Measurements from ENCODE around the gene CUL7. TPM values are rescaled to one million over a fixed set of nuclear protein-coding genes. Genes with fewer than 3 reads are reported as not detected.

The CUL7 gene
- total and polyA plus RNA-seq, 9 of the 15 experiments (the other 6 are each of a cell fraction or from before 2014, with no cell fraction given) = 0.44 to 20.1 (median 8.6) TPM

DNA sequence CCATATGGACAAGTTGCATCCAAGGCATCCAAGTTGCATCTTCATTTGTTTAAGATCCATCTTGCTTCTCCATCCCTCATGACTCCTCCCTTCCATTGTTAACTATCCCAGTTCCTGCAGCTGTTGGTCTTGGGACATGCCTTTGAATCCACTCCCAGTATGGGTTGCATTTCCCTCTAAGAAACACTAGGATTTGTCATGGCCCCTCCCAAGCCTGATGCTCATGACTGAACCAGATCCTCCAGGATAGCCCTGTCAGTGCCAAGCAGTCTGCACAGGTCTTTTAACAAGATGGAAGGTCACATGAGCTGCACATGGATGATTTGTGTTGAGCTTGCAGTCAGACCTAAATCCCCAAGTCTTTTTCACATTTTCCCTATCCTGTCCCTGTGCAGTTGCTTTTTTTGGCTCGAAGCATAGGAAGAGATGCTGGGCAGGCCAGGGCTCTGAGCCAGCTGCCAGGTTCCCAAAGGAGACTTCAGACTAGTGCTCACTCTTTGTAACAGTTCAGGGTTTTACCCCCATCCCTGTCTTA is 65.1 kb downstream of the CUL7 start (continued):
- TF ChIP-seq, protein P1, sequence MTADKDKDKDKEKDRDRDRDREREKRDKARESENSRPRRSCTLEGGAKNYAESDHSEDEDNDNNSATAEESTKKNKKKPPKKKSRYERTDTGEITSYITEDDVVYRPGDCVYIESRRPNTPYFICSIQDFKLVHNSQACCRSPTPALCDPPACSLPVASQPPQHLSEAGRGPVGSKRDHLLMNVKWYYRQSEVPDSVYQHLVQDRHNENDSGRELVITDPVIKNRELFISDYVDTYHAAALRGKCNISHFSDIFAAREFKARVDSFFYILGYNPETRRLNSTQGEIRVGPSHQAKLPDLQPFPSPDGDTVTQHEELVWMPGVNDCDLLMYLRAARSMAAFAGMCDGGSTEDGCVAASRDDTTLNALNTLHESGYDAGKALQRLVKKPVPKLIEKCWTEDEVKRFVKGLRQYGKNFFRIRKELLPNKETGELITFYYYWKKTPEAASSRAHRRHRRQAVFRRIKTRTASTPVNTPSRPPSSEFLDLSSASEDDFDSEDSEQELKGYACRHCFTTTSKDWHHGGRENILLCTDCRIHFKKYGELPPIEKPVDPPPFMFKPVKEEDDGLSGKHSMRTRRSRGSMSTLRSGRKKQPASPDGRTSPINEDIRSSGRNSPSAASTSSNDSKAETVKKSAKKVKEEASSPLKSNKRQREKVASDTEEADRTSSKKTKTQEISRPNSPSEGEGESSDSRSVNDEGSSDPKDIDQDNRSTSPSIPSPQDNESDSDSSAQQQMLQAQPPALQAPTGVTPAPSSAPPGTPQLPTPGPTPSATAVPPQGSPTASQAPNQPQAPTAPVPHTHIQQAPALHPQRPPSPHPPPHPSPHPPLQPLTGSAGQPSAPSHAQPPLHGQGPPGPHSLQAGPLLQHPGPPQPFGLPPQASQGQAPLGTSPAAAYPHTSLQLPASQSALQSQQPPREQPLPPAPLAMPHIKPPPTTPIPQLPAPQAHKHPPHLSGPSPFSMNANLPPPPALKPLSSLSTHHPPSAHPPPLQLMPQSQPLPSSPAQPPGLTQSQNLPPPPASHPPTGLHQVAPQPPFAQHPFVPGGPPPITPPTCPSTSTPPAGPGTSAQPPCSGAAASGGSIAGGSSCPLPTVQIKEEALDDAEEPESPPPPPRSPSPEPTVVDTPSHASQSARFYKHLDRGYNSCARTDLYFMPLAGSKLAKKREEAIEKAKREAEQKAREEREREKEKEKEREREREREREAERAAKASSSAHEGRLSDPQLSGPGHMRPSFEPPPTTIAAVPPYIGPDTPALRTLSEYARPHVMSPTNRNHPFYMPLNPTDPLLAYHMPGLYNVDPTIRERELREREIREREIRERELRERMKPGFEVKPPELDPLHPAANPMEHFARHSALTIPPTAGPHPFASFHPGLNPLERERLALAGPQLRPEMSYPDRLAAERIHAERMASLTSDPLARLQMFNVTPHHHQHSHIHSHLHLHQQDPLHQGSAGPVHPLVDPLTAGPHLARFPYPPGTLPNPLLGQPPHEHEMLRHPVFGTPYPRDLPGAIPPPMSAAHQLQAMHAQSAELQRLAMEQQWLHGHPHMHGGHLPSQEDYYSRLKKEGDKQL (CRISPR knock-in tag; IDR thresholded peaks at IDR 0.05; ENCODE audit: borderline replicate concordance) = no peak
- TF ChIP-seq TEAD1 (CRISPR knock-in tag; IDR thresholded peaks at IDR 0.05) = no peak
- TF ChIP-seq ZNF431 (CRISPR knock-in tag; IDR thresholded peaks at IDR 0.05) = no peak

Other genes with a start within 250 kb of the CUL7 start
Only the 7 nearest of the 17 such genes appear.
- 45.2 and 50.5 TPM in 2 replicates for gene PPP2R5D, start 69.3 kb downstream of the CUL7 start, total RNA-seq (2014; rRNA removed)
- 35.3 and 36.3 TPM in 2 replicates for gene PPP2R5D, start 69.3 kb downstream of the CUL7 start, total RNA-seq (2014; rRNA removed; fragmentation: Illumina TruSeq; extraction: Trizol)
- gene PPP2R5D, start 69.3 kb downstream of the CUL7 start, total RNA-seq (2015; rRNA removed; fragmentation: Illumina TruSeq; extraction: Trizol) = 37.4 and 37.7 TPM in 2 replicates
- 45.3 and 45.5 TPM in 2 replicates for gene PPP2R5D, start 69.3 kb downstream of the CUL7 start, total RNA-seq (2021)
- gene PPP2R5D, start 69.3 kb downstream of the CUL7 start, polyA plus RNA-seq (2011; rRNA removed) = 55.5 and 63.3 TPM in 2 replicates
- gene PPP2R5D, start 69.3 kb downstream of the CUL7 start, polyA plus RNA-seq (2014; fragmentation: Illumina TruSeq; extraction: Trizol) = 68.8 and 96.1 TPM in 2 replicates
- 1 to 10 TPM; 1.3 to 1.9 TPM for gene PPP2R5D, start 69.3 kb downstream of the CUL7 start, polyA plus RNA-seq (2014; fragmentation: Nextera tagmentation; extraction: Ambion mirVana)
- 36.6 and 38.4 TPM in 2 replicates for gene PPP2R5D, start 69.3 kb downstream of the CUL7 start, polyA plus RNA-seq (2014; rRNA removed)
- 120 and 154 TPM in 2 replicates for gene MEA1, start 39.9 kb downstream of the CUL7 start, total RNA-seq (2014; rRNA removed)
- 126 and 153 TPM in 2 replicates for gene MEA1, start 39.9 kb downstream of the CUL7 start, total RNA-seq (2014; rRNA removed; fragmentation: Illumina TruSeq; extraction: Trizol)
- gene MEA1, start 39.9 kb downstream of the CUL7 start, total RNA-seq (2015; rRNA removed; fragmentation: Illumina TruSeq; extraction: Trizol) = 201 and 209 TPM in 2 replicates
- 86.8 and 91.5 TPM in 2 replicates for gene MEA1, start 39.9 kb downstream of the CUL7 start, total RNA-seq (2021)
- gene MEA1, start 39.9 kb downstream of the CUL7 start, polyA plus RNA-seq (2011; rRNA removed) = 119 and 138 TPM in 2 replicates
- 156 and 199 TPM in 2 replicates for gene MEA1, start 39.9 kb downstream of the CUL7 start, polyA plus RNA-seq (2014; fragmentation: Illumina TruSeq; extraction: Trizol)
- 100 to 1,000 TPM; 152 to 210 TPM for gene MEA1, start 39.9 kb downstream of the CUL7 start, polyA plus RNA-seq (2014; fragmentation: Nextera tagmentation; extraction: Ambion mirVana)
- 141 and 143 TPM in 2 replicates for gene MEA1, start 39.9 kb downstream of the CUL7 start, polyA plus RNA-seq (2014; rRNA removed)
- 126 and 175 TPM in 2 replicates for gene KLHDC3, start 39.6 kb downstream of the CUL7 start, total RNA-seq (2014; rRNA removed)
- 90.4 and 107 TPM in 2 replicates for gene KLHDC3, start 39.6 kb downstream of the CUL7 start, total RNA-seq (2014; rRNA removed; fragmentation: Illumina TruSeq; extraction: Trizol)
- 100 and 104 TPM in 2 replicates for gene KLHDC3, start 39.6 kb downstream of the CUL7 start, total RNA-seq (2015; rRNA removed; fragmentation: Illumina TruSeq; extraction: Trizol)
- 167 and 171 TPM in 2 replicates for gene KLHDC3, start 39.6 kb downstream of the CUL7 start, total RNA-seq (2021)
- 118 and 135 TPM in 2 replicates for gene KLHDC3, start 39.6 kb downstream of the CUL7 start, polyA plus RNA-seq (2011; rRNA removed)
- 159 and 168 TPM in 2 replicates for gene KLHDC3, start 39.6 kb downstream of the CUL7 start, polyA plus RNA-seq (2014; fragmentation: Illumina TruSeq; extraction: Trizol)
- gene KLHDC3, start 39.6 kb downstream of the CUL7 start, polyA plus RNA-seq (2014; fragmentation: Nextera tagmentation; extraction: Ambion mirVana) = 10 to 100 TPM in 1 of 2 experiments, 1 to 10 TPM in 1; 4.5 to 14.7 TPM
- gene KLHDC3, start 39.6 kb downstream of the CUL7 start, polyA plus RNA-seq (2014; rRNA removed) = 104 and 136 TPM in 2 replicates
- gene RRP36, start 32.2 kb downstream of the CUL7 start, total RNA-seq (2014; rRNA removed) = 133 and 150 TPM in 2 replicates
- gene RRP36, start 32.2 kb downstream of the CUL7 start, total RNA-seq (2014; rRNA removed; fragmentation: Illumina TruSeq; extraction: Trizol) = 138 and 143 TPM in 2 replicates
- gene RRP36, start 32.2 kb downstream of the CUL7 start, total RNA-seq (2015; rRNA removed; fragmentation: Illumina TruSeq; extraction: Trizol) = 143 and 144 TPM in 2 replicates
- gene RRP36, start 32.2 kb downstream of the CUL7 start, total RNA-seq (2021) = 101 TPM in 2 replicates
- 68.4 and 83.5 TPM in 2 replicates for gene RRP36, start 32.2 kb downstream of the CUL7 start, polyA plus RNA-seq (2011; rRNA removed)
- 93.6 and 114 TPM in 2 replicates for gene RRP36, start 32.2 kb downstream of the CUL7 start, polyA plus RNA-seq (2014; fragmentation: Illumina TruSeq; extraction: Trizol)
- gene RRP36, start 32.2 kb downstream of the CUL7 start, polyA plus RNA-seq (2014; fragmentation: Nextera tagmentation; extraction: Ambion mirVana) = 10 to 100 TPM; 27.6 to 31.7 TPM
- gene RRP36, start 32.2 kb downstream of the CUL7 start, polyA plus RNA-seq (2014; rRNA removed) = 129 and 132 TPM in 2 replicates
- 87.3 and 125 TPM in 2 replicates for gene MRPL2, start 5.6 kb upstream of the CUL7 start, total RNA-seq (2014; rRNA removed)
- gene MRPL2, start 5.6 kb upstream of the CUL7 start, total RNA-seq (2014; rRNA removed; fragmentation: Illumina TruSeq; extraction: Trizol) = 95.4 and 98.5 TPM in 2 replicates
- gene MRPL2, start 5.6 kb upstream of the CUL7 start, total RNA-seq (2015; rRNA removed; fragmentation: Illumina TruSeq; extraction: Trizol) = 121 and 125 TPM in 2 replicates
- 254 and 262 TPM in 2 replicates for gene MRPL2, start 5.6 kb upstream of the CUL7 start, total RNA-seq (2021)
- gene MRPL2, start 5.6 kb upstream of the CUL7 start, polyA plus RNA-seq (2011; rRNA removed) = 80.6 and 130 TPM in 2 replicates
- 195 and 200 TPM in 2 replicates for gene MRPL2, start 5.6 kb upstream of the CUL7 start, polyA plus RNA-seq (2014; fragmentation: Illumina TruSeq; extraction: Trizol)
- 100 to 1,000 TPM in 1 of 2 experiments, 10 to 100 TPM in 1; 63.1 to 130 TPM for gene MRPL2, start 5.6 kb upstream of the CUL7 start, polyA plus RNA-seq (2014; fragmentation: Nextera tagmentation; extraction: Ambion mirVana)
- 131 and 157 TPM in 2 replicates for gene MRPL2, start 5.6 kb upstream of the CUL7 start, polyA plus RNA-seq (2014; rRNA removed)
- gene KLC4, start 5.8 kb upstream of the CUL7 start, total RNA-seq (2014; rRNA removed) = 7.8 and 8.2 TPM in 2 replicates
- gene KLC4, start 5.8 kb upstream of the CUL7 start, total RNA-seq (2014; rRNA removed; fragmentation: Illumina TruSeq; extraction: Trizol) = 3.5 and 5.9 TPM in 2 replicates
- 5.7 TPM in 2 replicates for gene KLC4, start 5.8 kb upstream of the CUL7 start, total RNA-seq (2015; rRNA removed; fragmentation: Illumina TruSeq; extraction: Trizol)
- 12.7 and 14.3 TPM in 2 replicates for gene KLC4, start 5.8 kb upstream of the CUL7 start, total RNA-seq (2021)
- gene KLC4, start 5.8 kb upstream of the CUL7 start, polyA plus RNA-seq (2011; rRNA removed) = 13.0 and 28.0 TPM in 2 replicates
- gene KLC4, start 5.8 kb upstream of the CUL7 start, polyA plus RNA-seq (2014; fragmentation: Illumina TruSeq; extraction: Trizol) = 7.4 and 7.7 TPM in 2 replicates
- 1 to 10 TPM; 1.7 to 3.0 TPM for gene KLC4, start 5.8 kb upstream of the CUL7 start, polyA plus RNA-seq (2014; fragmentation: Nextera tagmentation; extraction: Ambion mirVana)
- 8.5 and 16.2 TPM in 2 replicates for gene KLC4, start 5.8 kb upstream of the CUL7 start, polyA plus RNA-seq (2014; rRNA removed)
- gene PTK7, start 22.5 kb upstream of the CUL7 start, total RNA-seq (2014; rRNA removed) = 4.2 and 5.5 TPM in 2 replicates
- gene PTK7, start 22.5 kb upstream of the CUL7 start, total RNA-seq (2014; rRNA removed; fragmentation: Illumina TruSeq; extraction: Trizol) = 2.8 and 3.6 TPM in 2 replicates
- gene PTK7, start 22.5 kb upstream of the CUL7 start, total RNA-seq (2015; rRNA removed; fragmentation: Illumina TruSeq; extraction: Trizol) = 3.8 and 4.5 TPM in 2 replicates
- 6.8 and 7.3 TPM in 2 replicates for gene PTK7, start 22.5 kb upstream of the CUL7 start, total RNA-seq (2021)
- gene PTK7, start 22.5 kb upstream of the CUL7 start, polyA plus RNA-seq (2011; rRNA removed) = 5.2 and 11.2 TPM in 2 replicates
- 3.9 and 4.6 TPM in 2 replicates for gene PTK7, start 22.5 kb upstream of the CUL7 start, polyA plus RNA-seq (2014; fragmentation: Illumina TruSeq; extraction: Trizol)
- gene PTK7, start 22.5 kb upstream of the CUL7 start, polyA plus RNA-seq (2014; fragmentation: Nextera tagmentation; extraction: Ambion mirVana) = under 1 TPM; 0.20 to 0.24 TPM
- gene PTK7, start 22.5 kb upstream of the CUL7 start, polyA plus RNA-seq (2014; rRNA removed) = 4.2 and 4.7 TPM in 2 replicates